Stimulated activated CD8-positive, alpha-beta memory T cell treated with anti-CD3 and anti-CD28 coated beads, Interleukin-4, amount 100 ng/mL, for 1 hour (primary cell): ENCODE data around the gene NAA80.
"Not testable (repeated sequence)": the region's sequence is repeated elsewhere in the genome, so short reads cannot be mapped to it uniquely, and the experiment has no call there.

ENCODE experiments used
- DNase-seq, 2 donors: peaks; one replicate each; pipeline ENCODE4 v3.0.0-alpha.2; 2020; ENCODE audit warnings: low read depth in 2 of 2, low spot score in 1 of 2

The NAA80 gene

GRCh38 chr3:50316657-50317242 is 17.5 kb upstream of the NAA80 start:
- no peak for DNase-seq

- no peak for DNase-seq
Observed at GRCh38 chr3:50314816-50315215, 15.6 kb upstream of the NAA80 start.

GRCh38 chr3:50314342-50314741 is 15.1 kb upstream of the NAA80 start:
- no peak for DNase-seq

GRCh38 chr3:50312041-50312440 is 12.8 kb upstream of the NAA80 start:
- not testable (repeated sequence) for DNase-seq

GRCh38 chr3:50304601-50305000 is 5.4 kb upstream of the NAA80 start:
- DNase-seq, result no peak

GRCh38 chr3:50303013-50303815 is 4.0 kb upstream of the NAA80 start, which contains the start of gene HYAL1:
TSS of gene HYAL1 (minus strand) at chr3:50303574. CDS start at chr3:50302956, 618 bp downstream.
- DNase-seq, result no peak

- no peak for DNase-seq
Observed at GRCh38 chr3:50302095-50303012, 3.1 kb upstream of the NAA80 start.

- DNase-seq, result no peak
Observed at GRCh38 chr3:50300681-50301254, 1.6 kb upstream of the NAA80 start.

GRCh38 chr3:50299929-50300680 is 900 bp upstream of the NAA80 start:
- DNase-seq, result no peak

GRCh38 chr3:50299638-50299928 is 378 bp upstream of the NAA80 start:
- DNase-seq, result no peak

- no peak for DNase-seq
Observed at GRCh38 chr3:50297896-50298725, 1.1 kb downstream of the NAA80 start.

GRCh38 chr3:50297384-50297775 is 1.8 kb downstream of the NAA80 start:
- no peak for DNase-seq

GRCh38 chr3:50296721-50297383 is 2.4 kb downstream of the NAA80 start:
- no peak for DNase-seq

GRCh38 chr3:50295553-50296431 is 3.4 kb downstream of the NAA80 start:
- no peak for DNase-seq

- DNase-seq, result no peak
Observed at GRCh38 chr3:50294492-50295403, 4.5 kb downstream of the NAA80 start.

GRCh38 chr3:50294089-50294488 is 5.1 kb downstream of the NAA80 start:
- no peak for DNase-seq

GRCh38 chr3:50293079-50293801 is 6.0 kb downstream of the NAA80 start:
- no peak for DNase-seq
